Retina (tissue), 1 donor: ENCODE measurements around the gene ARID5B.

ENCODE experiments used
- DNase-seq: peaks from one replicate; pipeline ENCODE4 v3.0.0-alpha.2; 2016

The ARID5B gene

DNA sequence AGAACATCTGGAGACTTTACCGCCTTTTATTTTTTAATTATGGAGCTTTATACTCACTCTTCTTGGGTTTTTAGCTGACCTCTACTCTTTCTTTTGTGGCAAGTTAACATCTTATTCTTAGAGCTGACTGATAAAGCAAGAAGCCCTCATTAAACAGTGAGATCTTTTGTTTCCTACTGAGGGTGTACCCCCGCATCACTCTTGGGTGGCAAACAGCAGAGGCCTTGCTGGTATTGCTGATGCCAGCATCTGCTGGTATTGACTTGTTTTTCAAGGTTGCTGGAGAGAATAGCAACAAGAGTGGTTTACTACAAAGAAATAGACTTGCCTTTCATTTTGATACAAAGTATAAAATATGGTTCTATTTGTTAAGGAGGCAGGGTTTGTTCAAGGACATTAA is 154.7 kb downstream of the ARID5B start:
- no peak for DNase-seq

DNA sequence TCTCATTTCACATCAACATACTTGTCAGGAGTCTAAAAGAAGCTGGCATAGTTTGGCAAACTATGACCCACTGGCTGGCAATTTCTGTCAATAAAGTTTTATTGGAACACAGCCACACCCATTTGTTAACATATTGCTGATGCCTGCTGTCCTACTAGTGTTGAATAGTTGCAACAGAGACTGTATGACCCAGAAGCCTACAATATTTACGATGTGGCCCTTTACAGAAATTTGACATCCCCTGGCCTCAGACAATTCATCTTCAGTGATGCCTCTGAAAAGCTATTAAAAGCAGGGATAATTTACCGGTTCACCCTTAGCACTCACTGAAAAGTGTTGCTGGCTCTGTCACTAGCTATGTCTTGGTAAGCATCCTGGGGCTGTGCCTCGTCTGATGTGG is 155.2 kb downstream of the ARID5B start:
- no peak for DNase-seq

GRCh38 chr10:62057359-62057758 is 155.9 kb downstream of the ARID5B start:
- DNase-seq = no peak

DNA sequence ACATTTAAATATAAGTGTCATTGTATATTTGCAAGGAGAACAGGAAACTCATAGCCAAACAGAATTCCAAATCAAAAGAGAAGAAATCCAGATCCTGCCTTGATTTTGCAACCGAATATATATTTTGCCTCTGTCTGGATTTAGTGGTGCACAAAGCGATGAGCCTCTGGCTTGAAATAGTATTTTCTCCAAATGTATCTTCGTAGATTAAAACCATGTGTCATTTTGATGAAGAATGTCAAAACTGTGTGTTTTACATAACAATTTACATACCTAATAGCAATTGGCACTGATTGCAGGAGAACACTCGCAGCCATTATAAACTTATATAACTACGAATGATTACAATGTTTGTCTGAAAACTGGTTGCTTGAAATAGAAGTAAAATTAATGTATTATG is 156.4 kb downstream of the ARID5B start:
- DNase-seq = no peak

DNA sequence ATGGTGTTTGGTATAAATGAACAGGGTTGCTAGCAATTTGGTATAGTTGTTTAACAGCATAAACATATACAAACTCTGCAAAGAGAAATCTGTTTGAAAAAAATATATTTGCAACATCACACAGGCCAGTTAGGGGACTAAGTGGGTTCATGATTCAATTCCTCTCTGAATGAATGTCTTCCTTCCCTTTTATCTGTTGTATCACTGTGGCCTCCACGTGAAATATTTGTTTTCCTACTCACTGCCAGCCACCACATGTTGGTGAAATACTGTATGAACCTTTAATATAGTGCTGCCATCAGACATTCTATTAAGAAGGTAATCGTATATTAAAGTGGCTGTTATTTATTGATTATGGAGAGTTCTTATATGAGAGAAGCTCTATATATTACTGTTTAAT is 157.0 kb downstream of the ARID5B start:
- DNase-seq = no peak

- no peak for DNase-seq
These were observed 157.4 kb downstream of the ARID5B start for GRCh38 chr10:62058896-62059216.

GRCh38 chr10:62059217-62059920 is 157.9 kb downstream of the ARID5B start:
- no peak for DNase-seq

DNA sequence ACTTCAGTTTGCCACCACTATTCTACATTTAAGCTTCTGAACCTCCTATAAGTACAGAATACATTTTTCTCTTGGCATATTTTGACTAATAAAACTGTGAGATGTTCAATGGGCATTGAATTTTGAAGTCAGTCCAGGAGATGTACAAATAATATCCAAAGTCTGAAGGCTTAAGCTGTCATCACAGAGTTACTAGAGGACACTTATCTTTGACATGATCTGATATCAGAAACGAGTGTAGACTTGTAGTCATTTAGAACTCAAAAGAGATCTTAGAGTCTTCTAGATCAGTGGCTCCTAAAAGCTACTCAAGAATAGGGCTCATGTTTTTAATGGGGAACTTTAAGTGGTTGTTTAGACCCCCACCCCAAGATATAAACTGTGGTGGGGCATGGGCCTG is 160.5 kb downstream of the ARID5B start:
- DNase-seq = no peak

- DNase-seq = no peak
These were observed 161.4 kb downstream of the ARID5B start for GRCh38 chr10:62062752-62063512.

DNA sequence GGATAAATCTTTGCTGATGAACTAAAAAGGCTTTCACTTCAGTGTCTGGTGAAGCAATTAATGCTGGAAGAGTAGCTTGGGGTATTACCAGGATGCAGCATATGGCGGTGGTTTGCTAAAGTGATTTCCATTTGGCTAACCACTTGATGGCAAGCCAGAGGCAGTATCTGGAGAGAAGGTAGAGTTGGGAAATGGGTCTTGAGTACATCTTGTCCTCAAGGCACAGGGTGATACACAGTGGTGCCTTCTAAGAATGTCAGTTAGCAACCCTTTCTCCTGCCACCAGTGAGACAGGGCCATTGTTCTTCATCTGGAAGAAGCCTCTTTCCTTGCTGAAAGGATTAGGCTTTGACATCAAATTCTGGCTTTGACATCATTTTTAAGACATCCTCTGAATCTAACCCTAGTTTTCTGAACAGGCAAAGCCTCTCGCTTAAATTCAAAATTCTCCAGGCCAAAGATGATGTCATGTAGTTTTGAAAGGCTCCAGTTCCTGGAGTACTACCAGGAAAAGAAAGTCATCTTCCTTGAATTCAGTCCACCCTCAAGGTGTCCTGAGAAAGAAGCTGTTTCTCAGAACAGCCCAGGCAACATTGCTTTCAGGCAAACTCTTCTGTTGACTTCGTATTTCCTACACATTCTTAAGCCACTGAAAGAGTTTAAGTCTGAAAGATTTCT is 162.4 kb downstream of the ARID5B start:
- no peak for DNase-seq

DNA sequence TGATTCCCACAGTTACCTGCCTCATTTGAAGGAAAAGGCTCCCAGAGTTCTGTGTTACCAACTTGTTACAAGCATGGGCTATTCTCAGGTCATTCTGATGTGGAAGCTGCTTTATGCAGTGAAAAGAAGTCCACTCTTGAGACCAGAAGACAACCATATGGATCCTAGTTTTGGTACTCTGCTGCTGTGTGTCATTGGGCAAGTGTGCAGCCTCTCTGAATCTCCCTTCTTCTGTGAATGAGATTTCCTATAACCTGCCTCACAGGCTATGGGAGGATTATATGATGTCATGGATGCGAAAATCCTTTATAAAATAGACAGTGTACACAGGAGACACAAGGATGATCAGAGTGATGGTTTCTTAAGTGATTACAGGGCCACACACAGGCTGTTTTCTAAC is 166.1 kb downstream of the ARID5B start:
- no peak for DNase-seq

DNA sequence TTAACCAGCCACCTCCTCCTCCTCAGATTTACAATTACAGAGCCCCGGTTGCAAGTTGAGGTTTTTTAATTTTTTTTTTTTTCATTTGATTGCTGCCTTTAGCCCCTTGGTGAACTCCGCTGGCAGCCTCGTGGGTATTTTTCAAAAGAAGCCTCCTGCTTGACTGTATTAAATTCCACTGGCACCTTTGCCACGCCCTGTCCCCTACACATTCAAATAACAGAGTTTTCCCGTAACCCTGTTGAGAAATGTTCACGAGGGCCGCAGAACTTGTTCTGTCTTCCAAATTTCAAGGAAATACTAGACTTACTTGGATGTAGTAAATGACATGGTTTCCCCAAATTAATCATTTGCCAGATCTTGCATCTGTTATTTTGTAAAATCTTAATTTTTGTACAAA is 167.0 kb downstream of the ARID5B start:
- DNase-seq = no peak

DNA sequence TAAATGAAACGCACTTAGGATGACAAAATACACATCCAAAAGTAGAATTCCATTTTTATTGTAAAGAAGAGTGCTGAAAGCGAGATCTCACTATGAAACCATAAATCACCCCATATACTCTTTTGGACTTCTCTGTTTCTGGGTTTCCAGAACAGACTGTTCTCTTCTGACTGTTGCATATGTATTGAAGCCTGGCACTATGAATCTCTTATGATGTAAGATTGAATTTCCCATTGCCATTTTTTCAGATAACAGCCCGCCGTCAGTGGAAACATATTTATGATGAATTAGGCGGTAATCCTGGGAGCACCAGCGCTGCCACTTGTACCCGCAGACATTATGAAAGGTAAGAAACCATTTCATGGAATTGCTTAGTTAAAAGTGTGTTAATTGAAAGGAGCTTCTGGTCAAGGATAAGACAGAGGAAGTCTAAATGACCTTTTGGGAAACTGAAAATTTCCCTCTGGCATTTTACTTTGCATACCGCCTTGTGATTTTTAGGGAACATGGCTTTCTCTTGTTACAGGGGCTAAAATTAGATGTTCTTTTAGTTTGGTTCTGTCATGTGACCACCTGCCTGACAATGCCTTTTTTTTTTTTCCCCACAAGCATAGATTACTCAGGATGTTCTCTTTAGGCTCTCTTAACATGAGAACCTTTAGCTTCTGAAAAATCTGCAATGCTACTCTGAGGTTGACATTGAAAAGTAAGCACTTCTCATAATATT is 168.1 kb downstream of the ARID5B start:
- no peak for DNase-seq

GRCh38 chr10:62071846-62072281 is 170.4 kb downstream of the ARID5B start:
- no peak for DNase-seq

GRCh38 chr10:62072901-62073300 is 171.4 kb downstream of the ARID5B start:
- DNase-seq = no peak

- no peak for DNase-seq
These were observed 171.9 kb downstream of the ARID5B start for GRCh38 chr10:62073429-62073828.

DNA sequence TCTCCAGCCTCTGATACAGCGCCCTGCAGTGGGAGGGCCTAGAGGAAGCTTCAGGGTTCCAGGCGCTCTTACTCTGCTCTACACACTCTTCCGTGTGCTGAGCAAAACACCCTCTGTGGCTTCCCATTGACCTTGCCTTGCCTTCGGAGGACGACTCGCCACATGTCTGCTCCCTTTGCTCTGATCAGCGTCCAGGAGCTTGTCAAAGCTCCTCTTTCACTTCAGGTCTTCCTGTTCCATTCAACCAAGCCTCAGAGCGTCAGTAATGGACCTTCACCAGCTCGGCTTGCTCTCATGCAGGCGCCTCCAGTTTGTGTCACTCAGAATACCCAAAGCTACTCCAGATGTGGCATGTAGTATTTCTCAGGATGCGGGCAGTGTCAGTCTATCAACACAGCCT is 173.9 kb downstream of the ARID5B start:
- DNase-seq = no peak

- DNase-seq = no peak
These were observed 174.4 kb downstream of the ARID5B start for GRCh38 chr10:62075912-62076311.

GRCh38 chr10:62076891-62077290 is 175.4 kb downstream of the ARID5B start:
- no peak for DNase-seq

DNA sequence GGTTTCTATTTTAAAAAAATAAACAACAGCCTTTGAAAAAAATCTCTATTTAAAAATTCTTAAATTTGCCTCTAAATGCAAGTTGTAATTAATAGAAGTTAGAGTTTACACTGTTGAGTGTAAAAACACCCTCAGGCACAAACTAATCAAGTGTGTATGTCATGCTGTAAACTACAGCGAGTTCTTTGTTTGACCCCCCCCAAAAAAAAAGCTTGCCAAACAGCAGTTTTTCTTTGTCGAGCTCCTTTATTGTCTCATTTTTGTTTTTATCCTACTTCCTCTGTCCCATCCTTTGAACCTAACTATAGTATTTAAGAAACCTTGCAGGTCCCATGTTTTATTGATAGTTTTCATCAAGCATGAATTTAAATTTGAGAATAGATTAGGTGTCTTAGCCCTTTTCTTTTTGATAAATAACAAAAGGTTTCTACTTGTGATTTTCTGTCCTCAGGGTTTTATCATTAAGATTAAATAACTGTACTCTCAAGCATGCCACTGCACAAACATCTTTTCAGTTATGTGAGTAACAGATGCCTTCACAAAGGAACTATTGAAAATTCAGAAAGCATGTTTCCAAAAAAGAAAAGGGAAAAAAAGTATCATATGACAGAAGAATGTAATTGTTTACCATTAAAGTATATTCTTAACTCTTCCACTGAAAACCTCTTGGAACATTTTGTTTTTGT is 176.0 kb downstream of the ARID5B start:
- no peak for DNase-seq

DNA sequence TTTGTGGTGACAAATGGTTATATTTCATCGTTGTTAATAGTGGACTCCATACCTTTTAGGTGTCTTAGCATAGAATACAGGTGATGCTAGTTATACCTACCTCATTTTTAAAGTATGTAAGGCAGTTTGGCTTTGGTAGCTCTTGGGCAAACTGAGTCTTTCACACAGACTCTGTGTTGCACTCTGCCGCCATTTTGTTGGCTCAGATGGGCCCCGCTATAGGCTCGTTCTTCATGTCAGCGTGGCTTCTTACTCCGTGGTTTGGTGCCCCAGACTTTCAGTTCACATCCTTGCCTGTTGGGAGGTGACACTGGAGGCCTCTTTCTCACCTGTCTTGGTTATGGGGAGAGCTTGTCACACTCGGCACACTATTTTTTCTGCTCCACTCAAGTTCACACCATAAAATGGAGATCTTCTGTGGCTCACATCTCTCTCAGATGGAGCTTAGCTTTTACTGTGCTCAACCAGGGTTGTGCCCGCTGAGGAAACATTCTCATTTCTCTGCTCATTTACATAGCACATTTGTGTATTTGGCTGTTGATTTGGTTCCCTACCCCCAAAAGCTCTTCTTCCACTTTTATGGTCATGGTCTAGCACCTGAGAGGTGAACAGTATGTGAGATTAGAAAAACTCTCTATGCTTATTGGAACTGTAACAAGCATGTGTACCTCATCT is 178.5 kb downstream of the ARID5B start:
- DNase-seq = no peak

- DNase-seq = no peak
These were observed 179.4 kb downstream of the ARID5B start for GRCh38 chr10:62080905-62081304.
